ENCODE measurements around the gene PRKCB. TPM values are rescaled to one million over a fixed set of nuclear protein-coding genes. Genes with fewer than 3 reads are reported as not detected.
"Not testable (repeated sequence)": the region's sequence is repeated elsewhere in the genome, so short reads cannot be mapped to it uniquely, and the experiment has no call there.

Gene PRKCB
- total RNA-seq, 4 donors from 2014 or later: 0.29 to 9.5 (median 2.9) TPM

DNA sequence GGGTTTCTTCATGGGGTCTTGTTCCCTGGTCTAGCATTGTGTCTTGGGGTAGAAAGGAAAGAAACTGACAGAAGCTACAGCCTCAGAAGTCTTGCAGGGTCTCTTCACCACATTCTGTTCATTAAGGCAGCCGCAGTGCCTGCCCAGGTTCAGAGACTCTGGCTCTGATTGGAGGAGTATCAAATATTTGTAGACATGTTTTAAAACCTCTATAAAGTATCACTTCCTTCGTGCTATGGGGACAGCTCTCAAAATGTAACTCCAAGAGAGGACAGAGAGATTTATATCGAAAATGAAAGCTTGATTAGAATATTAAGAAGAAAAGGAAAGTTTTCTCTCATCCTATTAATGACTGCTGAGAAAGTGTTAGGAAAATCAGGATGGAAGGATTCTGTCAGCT, 313.3 kb downstream of the PRKCB start:
- no peak for DNase-seq
- TF ChIP-seq POLR2A (IDR thresholded peaks at IDR 0.05): no peak
- TF ChIP-seq, protein P1, sequence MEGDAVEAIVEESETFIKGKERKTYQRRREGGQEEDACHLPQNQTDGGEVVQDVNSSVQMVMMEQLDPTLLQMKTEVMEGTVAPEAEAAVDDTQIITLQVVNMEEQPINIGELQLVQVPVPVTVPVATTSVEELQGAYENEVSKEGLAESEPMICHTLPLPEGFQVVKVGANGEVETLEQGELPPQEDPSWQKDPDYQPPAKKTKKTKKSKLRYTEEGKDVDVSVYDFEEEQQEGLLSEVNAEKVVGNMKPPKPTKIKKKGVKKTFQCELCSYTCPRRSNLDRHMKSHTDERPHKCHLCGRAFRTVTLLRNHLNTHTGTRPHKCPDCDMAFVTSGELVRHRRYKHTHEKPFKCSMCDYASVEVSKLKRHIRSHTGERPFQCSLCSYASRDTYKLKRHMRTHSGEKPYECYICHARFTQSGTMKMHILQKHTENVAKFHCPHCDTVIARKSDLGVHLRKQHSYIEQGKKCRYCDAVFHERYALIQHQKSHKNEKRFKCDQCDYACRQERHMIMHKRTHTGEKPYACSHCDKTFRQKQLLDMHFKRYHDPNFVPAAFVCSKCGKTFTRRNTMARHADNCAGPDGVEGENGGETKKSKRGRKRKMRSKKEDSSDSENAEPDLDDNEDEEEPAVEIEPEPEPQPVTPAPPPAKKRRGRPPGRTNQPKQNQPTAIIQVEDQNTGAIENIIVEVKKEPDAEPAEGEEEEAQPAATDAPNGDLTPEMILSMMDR (IDR thresholded peaks at IDR 0.05): no peak
- Histone ChIP-seq H3K4me3 (no peak overlapping the region), H3K27me3 (no peaks in the 10 kb centered on the region), H3K36me3 (no peaks in the 10 kb centered on the region), H3K27ac (no peak overlapping the region), H3K4me1 (no peaks in the 10 kb centered on the region), H3K9me3 (no peaks in the 10 kb centered on the region)
- intact Hi-C loops (cut with DNase I; ENCODE audit: low total_unique reads): no loop called here

DNA sequence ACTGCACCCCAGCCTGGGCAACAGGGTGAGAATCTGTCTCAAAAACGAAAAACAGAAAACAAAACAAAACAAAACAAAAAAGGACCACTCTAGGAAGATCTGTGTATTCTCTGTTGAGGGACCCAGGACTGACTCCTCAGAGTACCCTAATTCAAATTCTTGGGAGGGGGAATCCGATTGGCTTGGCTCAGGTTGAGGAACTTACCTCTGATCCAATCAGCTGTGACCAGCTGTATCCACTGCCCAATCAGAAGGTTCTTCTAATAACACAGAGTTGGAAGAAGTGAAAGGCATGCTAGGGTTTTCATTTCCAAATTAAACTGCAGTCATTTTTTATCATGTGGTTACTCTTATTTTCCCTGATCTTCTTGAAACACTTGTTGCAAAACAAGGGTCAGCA, 314.5 kb downstream of the PRKCB start:
- no peak for DNase-seq
- intact Hi-C loops (cut with DNase I; ENCODE audit: low total_unique reads): no loop called here

DNA sequence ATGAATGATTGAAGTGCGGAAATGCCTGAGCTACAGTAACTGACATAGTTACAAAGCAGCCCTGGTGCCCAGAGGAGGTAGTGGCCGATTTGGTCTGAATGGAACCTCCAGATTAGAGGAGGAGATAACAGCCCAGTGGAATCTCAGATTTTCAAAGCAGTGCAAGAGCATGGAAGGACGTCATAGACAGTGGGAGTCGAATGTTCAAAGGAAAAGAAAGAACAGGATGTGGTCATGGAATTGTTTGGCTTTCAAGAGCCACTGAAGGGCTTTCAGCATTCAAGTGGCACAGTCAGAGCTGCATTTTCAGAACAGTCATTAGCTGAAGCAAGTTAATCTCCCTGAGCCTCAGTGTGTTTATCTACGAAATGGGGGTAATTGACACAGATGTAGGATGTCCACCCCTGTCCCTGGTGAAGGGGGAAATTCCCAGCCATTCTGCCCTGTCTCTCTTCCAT, 315.7 kb downstream of the PRKCB start:
- no peak for TF ChIP-seq POLR2A (IDR thresholded peaks at IDR 0.05)
- TF ChIP-seq, protein P1 (IDR thresholded peaks at IDR 0.05): no peak
- no peaks in the 10 kb centered on the region for H3K36me3 ChIP-seq

More for the DNA sequence above, 314.5 kb downstream of the PRKCB start:
- Histone ChIP-seq H3K27me3 (no peaks in the 10 kb centered on the region), H3K36me3 (no peaks in the 10 kb centered on the region), H3K4me1 (no peaks in the 10 kb centered on the region), H3K27ac (no peak overlapping the region), H3K9me3 (no peaks in the 10 kb centered on the region), H3K4me3 (no peak overlapping the region)
- no peak for TF ChIP-seq POLR2A (IDR thresholded peaks at IDR 0.05)
- TF ChIP-seq, protein P1 (IDR thresholded peaks at IDR 0.05): no peak

DNA sequence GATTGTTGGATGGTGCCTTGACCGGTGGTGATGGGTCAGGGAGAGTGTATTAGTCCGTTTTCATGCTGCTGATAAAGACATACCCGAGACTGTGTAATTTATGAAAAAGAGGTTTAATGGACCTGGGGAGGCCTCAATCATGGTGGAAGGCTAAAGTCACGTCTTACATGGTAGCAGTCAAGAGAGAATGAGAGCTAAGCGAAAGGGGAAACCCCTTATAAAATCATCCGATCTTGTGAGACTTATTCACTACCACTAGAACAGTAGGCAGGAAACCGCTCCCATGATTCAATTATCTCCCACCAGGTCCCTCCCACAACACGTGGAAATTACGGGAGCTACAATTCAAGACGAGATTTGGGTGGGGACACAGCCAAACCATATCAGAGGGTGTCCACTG, 316.3 kb downstream of the PRKCB start:
- intact Hi-C loops (cut with DNase I; ENCODE audit: low total_unique reads); H3K27me3 ChIP-seq; H3K4me1 ChIP-seq; H3K9me3 ChIP-seq; H3K4me3 ChIP-seq; DNase-seq; H3K36me3 ChIP-seq; H3K27ac ChIP-seq: not testable (repeated sequence)

More for the DNA sequence above, 315.7 kb downstream of the PRKCB start:
- H3K27ac ChIP-seq: no peak overlapping the region
- no peaks in the 10 kb centered on the region for H3K4me1 ChIP-seq
- intact Hi-C loops (cut with DNase I; ENCODE audit: low total_unique reads): no loop called here
- H3K4me3 ChIP-seq: no peak overlapping the region
- DNase-seq: no peak
- no peaks in the 10 kb centered on the region for H3K27me3 ChIP-seq
- no peaks in the 10 kb centered on the region for H3K9me3 ChIP-seq

DNA sequence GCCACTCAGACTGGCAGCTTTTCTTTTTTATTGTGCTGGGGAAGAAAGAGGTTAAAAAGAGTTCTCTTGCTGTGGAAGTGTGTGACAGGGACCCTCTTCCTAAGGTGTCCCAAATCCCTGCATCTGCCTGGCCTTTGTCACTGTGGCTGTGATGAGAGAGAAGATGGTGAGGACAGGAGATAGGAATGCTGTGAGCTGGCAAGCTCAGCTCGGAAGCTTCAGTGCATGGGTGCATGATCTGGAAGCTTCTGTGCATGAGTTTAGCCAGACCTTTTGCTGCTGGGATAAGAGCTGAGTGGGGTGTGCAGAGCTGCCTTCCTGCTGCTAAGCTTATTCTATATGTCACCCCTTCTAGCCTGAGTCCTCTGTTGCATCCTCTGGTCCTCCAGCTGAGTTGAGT, 317.0 kb downstream of the PRKCB start:
- no peak for DNase-seq
- H3K27ac ChIP-seq: no peak overlapping the region
- TF ChIP-seq POLR2A (IDR thresholded peaks at IDR 0.05): no peak
- TF ChIP-seq, protein P1 (IDR thresholded peaks at IDR 0.05): no peak
- intact Hi-C loops (cut with DNase I; ENCODE audit: low total_unique reads): no loop called here
- no peaks in the 10 kb centered on the region for H3K36me3 ChIP-seq
- no peak overlapping the region for H3K4me3 ChIP-seq
- H3K9me3 ChIP-seq: no peaks in the 10 kb centered on the region
- no peaks in the 10 kb centered on the region for H3K27me3 ChIP-seq
- H3K4me1 ChIP-seq: no peaks in the 10 kb centered on the region

DNA sequence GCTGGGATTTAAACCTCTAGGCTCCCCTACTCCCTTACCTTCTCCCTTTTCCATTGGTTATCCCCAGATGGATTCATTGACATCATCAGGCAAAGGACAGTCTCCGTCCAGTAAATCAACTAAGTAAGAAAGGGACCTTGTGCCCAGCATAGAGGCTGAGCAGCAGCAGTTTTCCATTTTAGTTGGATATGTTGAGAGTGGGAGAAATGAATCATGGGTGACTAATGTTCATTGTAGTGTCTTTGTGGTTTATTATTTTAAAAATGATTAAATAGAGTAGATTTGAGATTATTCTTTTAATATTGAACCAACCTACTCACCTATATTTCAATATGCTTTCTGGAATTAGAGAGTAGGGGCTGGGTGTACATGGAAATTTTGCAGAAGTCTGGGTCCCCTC, 321.0 kb downstream of the PRKCB start:
- intact Hi-C loops (cut with DNase I; ENCODE audit: low total_unique reads): no loop called here
- Histone ChIP-seq H3K36me3 (no peaks in the 10 kb centered on the region), H3K9me3 (no peaks in the 10 kb centered on the region), H3K4me1 (no peaks in the 10 kb centered on the region), H3K27ac (no peak overlapping the region), H3K4me3 (no peak overlapping the region), H3K27me3 (no peaks in the 10 kb centered on the region)
- TF ChIP-seq, protein P1 (IDR thresholded peaks at IDR 0.05): no peak
- no peak for TF ChIP-seq POLR2A (IDR thresholded peaks at IDR 0.05)
- DNase-seq: no peak
